Stimulated activated CD4-positive, alpha-beta T cell treated with anti-CD3 and anti-CD28 coated beads, TNF-alpha, amount 100 ng/mL, for 24 hours (primary cell): ENCODE data around the gene UBL4A.

ENCODE experiments used
- DNase-seq, 3 experiments: peaks; one replicate each; pipeline ENCODE4 v3.0.0-alpha.2; 2020; ENCODE audit warnings: low read depth in 3 of 3

The UBL4A gene

DNA sequence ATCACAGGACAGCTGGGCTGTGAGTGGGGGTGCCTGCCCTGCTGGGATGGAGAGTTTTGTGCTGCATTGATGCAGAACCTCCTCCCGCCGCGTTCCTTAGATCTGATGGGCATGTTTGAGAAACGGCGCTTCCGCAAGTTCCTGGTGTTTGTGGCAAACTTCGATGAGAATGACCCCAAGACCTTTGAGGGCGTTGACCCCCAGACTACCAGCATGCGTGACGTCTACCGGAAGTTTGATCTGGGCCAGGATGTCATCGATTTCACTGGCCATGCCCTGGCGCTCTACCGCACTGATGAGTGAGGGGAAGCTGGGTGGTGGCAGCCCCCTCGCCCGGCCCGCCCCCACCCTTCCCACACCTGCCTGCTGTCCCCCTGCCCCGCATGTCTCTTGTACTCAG lies 46.6 kb downstream of the UBL4A start:
- DNase-seq: no peak

DNA sequence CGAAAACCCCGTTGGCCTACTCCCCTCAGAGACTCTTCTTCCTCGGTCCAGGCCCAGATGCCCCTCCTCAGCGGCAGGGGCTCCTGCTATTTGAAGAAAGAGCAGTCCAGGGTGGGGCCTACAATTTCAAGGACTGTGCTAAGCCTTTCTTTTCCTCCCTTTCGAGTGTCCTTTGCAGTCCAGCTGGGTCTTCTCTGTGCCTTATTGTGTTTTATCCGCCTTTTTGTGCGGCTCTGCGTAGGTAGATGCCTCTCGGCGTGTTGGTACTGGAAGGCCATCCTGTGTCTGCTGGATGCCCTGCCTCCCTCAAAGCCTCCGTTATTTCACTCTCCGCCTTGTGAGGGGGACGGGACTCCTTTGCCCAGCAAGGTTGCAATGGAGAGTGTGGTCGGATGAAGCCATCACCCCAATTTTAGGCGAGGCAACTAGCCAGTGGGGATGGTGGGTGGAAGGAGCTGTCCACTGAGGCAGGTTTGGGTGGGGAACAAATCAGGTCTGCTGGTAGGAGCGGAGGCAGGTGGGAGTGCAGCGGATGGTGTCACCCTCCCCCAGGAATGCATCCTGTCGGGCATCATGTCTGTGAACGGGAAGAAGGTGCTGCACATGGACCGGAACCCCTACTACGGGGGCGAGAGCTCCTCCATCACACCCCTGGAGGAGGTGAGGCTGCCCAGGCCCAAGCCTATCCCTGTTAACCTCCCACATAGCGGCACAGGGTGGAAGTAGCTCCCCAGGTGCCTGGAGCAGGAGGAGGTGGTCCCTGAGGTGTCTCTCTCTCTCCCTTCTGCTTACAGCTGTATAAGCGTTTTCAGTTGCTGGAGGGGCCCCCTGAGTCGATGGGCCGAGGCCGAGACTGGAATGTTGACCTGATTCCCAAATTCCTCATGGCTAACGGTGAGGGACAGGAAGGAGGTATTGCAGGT lies 48.2 kb downstream of the UBL4A start:
- no peak for DNase-seq

DNA sequence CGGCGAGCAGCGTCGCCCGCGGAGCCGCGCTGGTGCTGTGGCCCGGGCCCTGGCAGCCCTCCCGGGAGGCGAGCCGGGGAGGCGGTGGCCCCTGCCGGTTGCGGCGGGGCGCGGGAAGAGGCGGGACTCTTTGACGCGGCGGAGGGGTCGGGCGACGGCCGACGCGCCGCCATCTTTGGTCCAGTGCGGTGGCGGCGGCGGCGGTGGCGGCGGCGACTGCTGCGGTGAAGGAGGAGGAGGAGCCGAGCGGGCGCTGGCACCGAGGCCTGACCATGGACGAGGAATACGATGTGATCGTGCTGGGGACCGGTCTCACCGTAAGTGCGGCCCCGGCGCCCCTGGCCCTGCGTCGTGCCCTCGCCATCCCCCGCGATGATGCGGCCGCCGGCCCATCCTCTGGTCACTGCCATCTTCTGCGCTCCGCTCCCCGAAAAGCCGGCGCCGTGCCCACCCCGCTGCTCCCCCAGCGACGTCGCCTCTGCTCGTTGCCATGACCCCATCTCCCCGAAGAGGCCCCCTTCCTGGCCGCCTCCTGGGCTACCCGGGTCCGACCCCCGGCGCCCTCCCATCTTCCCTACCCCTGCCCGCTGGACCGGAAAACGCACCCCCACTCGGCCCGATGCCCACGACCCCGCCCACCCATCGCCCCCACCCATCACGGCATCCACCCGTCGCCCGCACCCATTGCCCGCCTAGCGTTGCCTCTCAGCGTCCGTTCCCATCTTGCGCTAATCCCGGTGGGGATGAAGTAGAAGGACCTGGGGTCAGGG lies 49.2 kb downstream of the UBL4A start, which contains the start of gene GDI1:
Gene GDI1 (plus strand): TSS at position 172 of the 770 bp plus-strand sequence. CDS start 101 bp downstream, at position 273.
- DNase-seq: peak in 1 of 3 experiments; percentile 51

DNA sequence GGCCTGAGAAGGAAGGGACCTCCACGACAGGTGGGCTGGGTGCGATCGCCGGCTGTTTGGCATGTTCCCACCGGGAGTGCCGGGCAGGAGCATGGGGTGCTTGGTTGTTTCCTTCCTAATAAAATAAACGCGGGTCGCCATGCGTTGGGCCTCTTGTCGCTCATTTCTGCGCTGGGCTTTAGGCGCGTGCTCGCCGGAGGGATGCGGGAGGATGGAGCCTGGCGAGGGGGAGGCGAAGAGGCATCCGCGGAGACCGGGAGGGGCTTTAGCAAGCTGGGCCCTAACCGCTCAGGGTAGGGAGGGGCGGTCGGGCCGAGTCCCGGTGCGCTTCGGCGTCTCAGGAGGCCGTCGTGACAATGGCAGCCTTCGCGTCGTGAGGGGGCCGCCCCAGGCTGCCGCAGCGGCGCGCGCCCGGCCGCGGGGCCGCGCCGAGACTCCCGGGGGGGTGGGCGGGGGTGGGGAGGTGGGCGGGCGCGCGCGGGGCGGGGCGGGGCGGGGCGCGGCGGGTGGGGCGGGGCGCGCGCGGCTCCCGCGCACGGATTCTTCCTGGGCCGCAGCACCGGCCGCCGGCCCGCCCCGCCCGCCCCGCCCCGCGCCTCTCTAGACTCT lies 49.9 kb downstream of the UBL4A start:
- DNase-seq: peak in 1 of 3 experiments; percentile 36

DNA sequence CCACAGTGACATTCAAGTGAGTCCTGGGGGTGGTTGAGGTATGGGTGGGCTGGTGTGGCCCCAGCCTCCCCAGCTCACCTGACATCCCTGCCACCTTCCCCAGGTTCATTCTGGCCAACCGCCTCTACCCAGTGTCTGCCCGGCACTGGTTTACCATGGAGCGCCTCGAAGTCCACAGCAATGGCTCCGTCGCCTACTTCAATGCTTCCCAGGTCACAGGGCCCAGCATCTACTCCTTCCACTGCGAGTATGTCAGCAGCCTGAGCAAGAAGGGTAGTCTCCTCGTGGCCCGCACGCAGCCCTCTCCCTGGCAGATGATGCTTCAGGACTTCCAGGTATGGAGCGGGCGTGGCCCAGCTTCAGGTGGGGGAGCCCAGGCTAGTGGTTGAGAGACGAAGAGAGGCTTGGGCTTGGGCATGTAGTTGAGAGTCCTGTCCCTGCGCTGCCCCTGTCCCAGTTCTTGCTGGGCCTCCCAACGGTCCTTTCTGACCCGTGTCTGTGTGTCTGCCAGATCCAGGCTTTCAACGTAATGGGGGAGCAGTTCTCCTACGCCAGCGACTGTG lies 51.2 kb downstream of the UBL4A start:
- DNase-seq: no peak

DNA sequence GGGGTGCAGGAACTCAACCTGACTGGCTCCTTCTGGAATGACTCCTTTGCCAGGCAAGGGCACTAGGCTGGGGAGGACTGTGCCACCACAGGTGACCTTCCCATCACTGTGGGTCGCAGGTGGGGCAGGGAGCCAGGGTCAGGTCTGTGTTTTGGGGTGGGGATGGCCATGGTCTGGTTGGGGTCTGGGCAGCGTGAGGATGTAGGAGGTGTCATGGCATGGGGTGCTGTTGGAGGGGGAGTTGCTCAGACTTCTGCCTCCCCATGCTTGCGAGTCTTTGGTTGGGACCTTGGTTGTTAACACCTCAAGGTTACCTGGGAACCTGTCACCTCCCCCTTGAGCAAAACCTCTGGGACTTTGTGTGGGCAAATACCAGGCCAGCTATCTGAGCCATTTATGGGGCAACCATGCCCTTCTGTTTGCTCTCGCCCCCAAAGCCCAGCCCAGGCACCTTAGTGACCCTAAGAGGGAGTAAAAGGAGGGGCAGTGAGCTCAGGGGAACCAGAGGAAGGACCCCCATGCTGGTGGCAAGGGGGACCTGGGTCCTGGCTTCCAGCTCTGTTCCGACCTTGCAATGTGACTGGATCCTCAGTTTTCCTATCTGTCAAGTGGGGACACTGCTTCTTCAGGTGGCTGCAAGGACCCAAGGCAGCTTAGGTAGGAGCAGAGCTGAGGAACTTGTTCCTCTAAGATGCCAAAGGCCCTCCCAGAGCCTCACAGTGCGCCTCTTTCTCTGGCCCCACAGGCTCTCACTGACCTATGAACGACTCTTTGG lies 51.8 kb downstream of the UBL4A start:
- no peak for DNase-seq
